ENCODE results near the gene DNM3.
A peak's percentile ranks its signal among the peaks of the same experiment; 100 is the strongest.

Gene DNM3

DNA sequence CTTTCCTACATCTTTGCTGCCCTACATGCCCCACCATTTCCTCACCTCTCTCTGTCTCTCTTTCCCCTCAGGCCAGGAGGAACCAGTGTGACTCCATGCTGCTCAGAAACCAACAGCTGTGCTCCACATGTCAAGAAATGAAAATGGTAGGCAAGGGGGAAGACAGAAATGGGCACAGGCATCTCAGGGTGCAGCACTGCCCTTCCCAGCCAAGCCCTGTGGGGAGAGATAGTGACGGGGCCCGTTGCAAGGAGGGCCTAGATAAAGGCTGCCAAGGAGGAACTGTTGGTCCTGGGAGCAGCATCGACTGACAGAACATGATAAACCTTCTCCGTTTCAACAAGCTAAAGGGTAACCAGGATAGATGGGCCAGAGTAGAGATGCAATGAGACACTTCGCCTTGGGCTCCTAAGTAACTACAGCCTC, 615.1 kb downstream of the DNM3 start:
- H3K36me3 Mint-ChIP-seq (ENCODE audit: low read depth) = no peaks in the 10 kb centered on the region
- no peaks in the 10 kb centered on the region for H3K9me3 Mint-ChIP-seq
- H3K4me3 Mint-ChIP-seq = no peak overlapping the region
- H3K27ac Mint-ChIP-seq = no peak overlapping the region
- no peaks in the 10 kb centered on the region for H3K27me3 Mint-ChIP-seq (ENCODE audit: low read depth)
- TF ChIP-seq, protein P1, sequence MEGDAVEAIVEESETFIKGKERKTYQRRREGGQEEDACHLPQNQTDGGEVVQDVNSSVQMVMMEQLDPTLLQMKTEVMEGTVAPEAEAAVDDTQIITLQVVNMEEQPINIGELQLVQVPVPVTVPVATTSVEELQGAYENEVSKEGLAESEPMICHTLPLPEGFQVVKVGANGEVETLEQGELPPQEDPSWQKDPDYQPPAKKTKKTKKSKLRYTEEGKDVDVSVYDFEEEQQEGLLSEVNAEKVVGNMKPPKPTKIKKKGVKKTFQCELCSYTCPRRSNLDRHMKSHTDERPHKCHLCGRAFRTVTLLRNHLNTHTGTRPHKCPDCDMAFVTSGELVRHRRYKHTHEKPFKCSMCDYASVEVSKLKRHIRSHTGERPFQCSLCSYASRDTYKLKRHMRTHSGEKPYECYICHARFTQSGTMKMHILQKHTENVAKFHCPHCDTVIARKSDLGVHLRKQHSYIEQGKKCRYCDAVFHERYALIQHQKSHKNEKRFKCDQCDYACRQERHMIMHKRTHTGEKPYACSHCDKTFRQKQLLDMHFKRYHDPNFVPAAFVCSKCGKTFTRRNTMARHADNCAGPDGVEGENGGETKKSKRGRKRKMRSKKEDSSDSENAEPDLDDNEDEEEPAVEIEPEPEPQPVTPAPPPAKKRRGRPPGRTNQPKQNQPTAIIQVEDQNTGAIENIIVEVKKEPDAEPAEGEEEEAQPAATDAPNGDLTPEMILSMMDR (IDR thresholded peaks at IDR 0.05; ENCODE audit: unreplicated experiment in 3 of 3) = no peak
- peaks cover 55% of the 10 kb centered on the region for H3K4me1 Mint-ChIP-seq

DNA sequence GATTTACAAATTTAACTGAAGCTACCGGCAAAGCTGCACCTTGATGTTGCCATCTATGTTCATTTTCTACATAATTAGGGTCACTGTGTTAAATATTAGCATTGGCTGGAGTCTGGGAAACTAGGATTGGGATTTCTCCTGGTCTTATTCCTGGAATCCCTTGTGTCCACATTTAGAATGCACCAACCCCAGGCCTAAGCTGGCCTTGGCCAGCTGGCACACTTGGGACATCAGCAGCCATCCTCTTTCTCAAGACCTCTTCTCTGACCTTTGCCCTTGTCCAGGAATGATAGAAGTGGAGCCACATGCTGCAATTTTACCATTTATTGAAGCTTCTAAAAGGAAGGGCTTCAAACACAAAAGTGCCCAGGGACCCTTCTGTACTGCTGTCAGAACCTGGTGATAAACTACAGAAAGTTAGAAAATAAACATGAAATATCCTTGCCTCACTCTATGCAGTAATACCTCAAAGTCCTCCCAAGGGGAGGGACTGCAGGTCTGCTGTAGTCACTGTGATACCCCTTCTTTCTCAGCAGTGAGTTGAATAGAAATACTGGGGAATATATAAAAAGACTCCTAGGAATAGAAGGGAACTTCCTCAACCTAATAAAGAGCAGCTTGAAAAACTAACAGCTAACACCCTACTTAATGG, 616.3 kb downstream of the DNM3 start:
- Mint-ChIP-seq H3K36me3 (ENCODE audit: low read depth) (no peaks in the 10 kb centered on the region), H3K9me3 (no peaks in the 10 kb centered on the region), H3K27me3 (ENCODE audit: low read depth) (no peaks in the 10 kb centered on the region), H3K4me1 (peaks cover 49% of the 10 kb centered on the region), H3K4me3 (no peak overlapping the region), H3K27ac (no peak overlapping the region)
- TF ChIP-seq, protein P1 (IDR thresholded peaks at IDR 0.05; ENCODE audit: unreplicated experiment in 3 of 3) = no peak

DNA sequence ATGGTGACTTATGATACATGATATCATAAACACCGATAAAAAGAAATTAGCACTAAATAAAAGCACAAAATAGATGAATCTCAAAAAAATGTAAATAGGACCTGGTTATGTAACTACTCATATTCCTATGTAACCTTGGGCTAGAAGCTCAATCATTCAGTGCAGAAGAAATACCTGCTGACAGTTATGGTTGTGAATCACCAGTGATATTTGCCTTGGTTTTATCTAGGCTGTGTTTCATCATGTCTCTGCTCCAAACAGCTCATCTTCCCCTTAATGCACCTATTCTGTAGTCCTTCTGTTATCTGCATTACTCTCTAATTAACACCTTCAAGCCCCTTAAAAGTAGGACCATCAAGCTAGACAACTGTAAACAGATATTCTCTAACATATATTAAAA, 618.9 kb downstream of the DNM3 start:
- Mint-ChIP-seq H3K27ac (peak overlapping the region in 1 of 3 experiments; percentile 68), H3K4me3 (no peak overlapping the region), H3K9me3 (no peaks in the 10 kb centered on the region), H3K4me1 (peaks cover 36% of the 10 kb centered on the region), H3K36me3 (ENCODE audit: low read depth) (no peaks in the 10 kb centered on the region), H3K27me3 (ENCODE audit: low read depth) (no peaks in the 10 kb centered on the region)
- TF ChIP-seq, protein P1 (IDR thresholded peaks at IDR 0.05; ENCODE audit: unreplicated experiment in 3 of 3) = no peak

DNA sequence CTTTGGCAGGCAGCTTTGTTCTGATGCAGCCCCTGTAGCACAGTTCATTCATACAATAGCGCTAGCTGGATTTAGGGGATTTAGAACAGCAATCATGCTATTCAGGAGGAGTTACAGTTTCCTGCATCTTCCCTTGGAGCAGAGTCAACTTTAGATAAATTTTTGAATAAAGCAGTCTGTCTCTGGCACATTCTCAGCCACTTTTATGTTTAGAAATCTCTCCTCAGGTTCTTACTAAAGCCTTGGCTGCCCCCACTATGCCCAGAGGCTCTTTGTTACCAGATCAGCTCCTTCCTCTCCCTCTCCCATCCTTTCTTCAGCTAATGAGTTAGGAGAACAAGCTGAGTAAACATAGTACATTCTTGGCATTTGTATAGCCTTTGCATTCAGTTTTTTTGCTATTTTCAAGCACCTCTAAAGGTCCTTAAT, 619.6 kb downstream of the DNM3 start:
- Mint-ChIP-seq H3K27ac (peak overlapping the region; percentile 29 to 68 (median 64)), H3K4me3 (no peak overlapping the region), H3K9me3 (no peaks in the 10 kb centered on the region), H3K27me3 (ENCODE audit: low read depth) (no peaks in the 10 kb centered on the region), H3K4me1 (peaks cover 42% of the 10 kb centered on the region), H3K36me3 (ENCODE audit: low read depth) (no peaks in the 10 kb centered on the region)
- TF ChIP-seq, protein P1 (IDR thresholded peaks at IDR 0.05; ENCODE audit: unreplicated experiment in 3 of 3) = no peak
